Measurements from ENCODE around the gene FAM151B.
"Not testable (repeated sequence)": the region's sequence is repeated elsewhere in the genome, so short reads cannot be mapped to it uniquely, and the experiment has no call there.

FAM151B gene, protein sequence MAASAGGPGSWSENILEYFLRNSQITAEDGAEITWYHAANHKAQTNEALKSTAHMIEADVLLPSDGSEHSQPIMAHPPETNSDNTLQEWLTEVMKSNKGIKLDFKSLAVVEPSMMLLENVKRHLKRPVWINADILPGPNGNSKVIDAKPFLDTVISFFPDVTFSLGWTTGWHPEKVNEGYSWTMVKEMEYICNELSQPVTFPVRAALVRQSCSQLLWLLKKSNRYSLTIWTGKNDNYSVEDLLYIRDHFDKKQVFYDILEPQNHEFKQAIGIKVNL
- total RNA-seq: 2.4 to 11.2 (median 8.0) reads per million in 17 experiments

DNA sequence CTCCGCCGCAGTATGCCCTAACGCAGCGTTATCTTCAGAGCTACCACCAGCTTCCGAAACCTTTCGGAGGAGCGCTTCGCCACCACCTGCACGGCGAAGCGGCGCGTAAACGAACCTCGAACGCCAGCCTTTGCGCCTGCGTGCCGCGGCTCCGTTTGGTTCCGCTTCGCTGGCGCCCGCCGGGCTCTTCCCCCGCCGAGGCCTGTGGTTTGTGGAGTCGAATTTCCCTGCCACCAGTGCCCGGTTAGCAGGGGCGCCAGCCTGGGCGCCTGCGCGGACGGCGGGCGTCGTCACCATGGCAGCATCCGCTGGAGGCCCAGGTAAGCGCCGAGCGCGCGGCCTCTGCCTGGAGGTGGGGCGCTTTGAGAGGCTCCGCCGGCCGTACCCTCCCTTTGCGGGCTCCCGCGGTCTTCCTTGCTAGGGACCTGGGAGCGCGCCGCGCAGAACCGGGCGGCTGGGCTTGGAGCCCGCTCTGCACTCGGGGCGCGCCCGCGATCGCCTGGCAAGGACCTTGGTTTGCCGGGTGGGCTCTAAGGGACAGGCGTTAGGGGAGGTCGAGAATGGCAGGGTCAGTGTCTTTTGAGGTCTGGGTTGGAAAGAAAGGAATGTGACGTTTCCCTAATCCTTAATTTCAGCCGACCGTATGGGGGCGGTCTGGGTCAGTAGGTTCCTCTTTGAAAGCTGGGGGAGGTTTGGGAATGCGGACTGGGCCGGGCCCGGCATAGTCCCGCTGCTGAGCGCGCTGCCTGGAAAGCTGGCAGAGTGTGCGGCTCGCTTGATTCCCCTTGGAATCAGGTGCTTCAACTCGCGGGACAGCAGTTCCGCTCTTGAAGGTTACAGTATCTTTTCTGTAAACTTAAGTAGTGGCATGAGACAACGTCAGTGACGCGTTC is at the start of gene FAM151B:
Gene FAM151B (plus strand): TSS at position 272 of the 893 bp plus-strand sequence. CDS start 24 bp downstream, at position 296.
- peak; percentile 90 to 95 (median 93) for DNase-seq

- no peak for DNase-seq
These were observed 49.2 kb upstream of the FAM151B start for GRCh38 chr5:80438739-80439138.

DNA sequence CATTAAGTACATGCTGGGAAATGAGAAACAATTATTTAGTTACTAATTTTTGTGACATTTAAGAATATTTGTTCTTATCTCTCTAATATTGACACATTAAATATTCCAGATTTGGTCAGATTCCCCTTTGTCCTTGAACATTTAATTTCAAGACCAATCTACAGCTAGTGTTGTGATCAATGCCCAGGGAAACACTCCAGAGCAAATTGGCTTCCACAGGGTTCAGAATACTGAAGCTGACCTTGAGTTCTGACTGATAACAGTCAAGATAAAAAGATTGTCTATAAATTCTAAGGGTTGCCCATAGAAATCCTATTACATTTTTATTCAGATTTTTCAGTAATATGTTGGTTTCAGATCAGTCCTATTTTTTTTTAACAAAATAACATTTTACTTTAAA is 48.7 kb upstream of the FAM151B start:
- DNase-seq: no peak

DNA sequence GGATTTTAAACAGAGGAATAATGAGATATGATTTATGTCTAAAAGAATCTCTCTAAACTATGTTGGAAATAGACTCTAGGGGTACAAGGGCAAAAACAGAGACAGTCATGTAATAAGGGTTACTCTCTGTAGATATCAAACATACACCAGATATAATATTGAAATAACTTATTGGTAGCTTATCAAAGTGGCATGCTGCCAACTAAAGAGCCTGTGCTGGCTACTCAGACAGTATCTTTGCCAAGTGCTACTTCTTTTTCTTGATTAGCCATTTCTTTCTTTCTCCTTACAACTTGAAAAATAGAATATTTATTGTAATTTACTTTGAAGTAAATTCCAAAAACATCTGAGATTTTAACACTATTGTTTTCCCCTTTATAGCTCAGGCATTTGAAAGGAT is 45.2 kb upstream of the FAM151B start:
- no peak for DNase-seq

- DNase-seq: no peak
These were observed 34.5 kb upstream of the FAM151B start for GRCh38 chr5:80453366-80453765.

GRCh38 chr5:80463269-80463668 is 24.6 kb upstream of the FAM151B start:
- no peak for DNase-seq

DNA sequence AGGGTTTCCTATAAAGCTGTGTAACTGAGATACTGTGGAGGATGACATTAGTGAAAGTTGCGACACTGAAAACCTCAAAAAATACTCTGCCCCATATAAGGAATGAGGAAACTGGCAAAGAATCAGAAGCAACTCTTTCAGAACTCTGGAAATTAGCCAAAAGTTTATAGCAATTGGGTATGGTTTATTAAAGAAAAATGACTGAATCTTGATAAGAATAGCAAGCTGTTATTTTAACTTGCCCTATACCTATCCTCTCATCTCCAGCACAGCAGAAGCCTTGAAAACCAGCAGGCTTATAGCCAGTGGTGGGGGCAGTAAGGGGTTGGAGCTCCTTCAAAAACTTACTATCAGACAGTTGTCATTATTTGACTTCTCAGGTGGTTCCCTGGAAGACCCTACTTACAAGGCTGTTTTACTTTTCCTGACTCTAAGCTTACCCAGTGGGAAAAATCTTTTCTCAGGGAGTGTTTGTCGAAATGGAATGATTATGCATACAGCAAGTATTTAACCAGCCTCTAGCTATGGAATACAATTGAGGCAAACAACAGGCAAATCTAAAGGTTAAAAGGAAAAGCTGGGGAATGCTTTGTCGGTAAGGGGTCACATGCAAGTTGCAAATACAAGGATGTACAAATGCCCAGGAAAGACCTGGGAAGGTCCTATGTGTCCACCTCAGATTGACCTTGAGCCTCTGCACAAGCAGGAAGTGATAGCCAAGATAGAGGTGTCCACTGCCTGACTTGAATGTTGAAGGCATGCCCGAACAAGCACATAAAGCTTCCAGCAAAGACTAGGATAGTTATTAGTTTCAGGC is 21.0 kb upstream of the FAM151B start:
- DNase-seq: peak; percentile 27 to 86 (median 58)

- DNase-seq: no peak
These were observed 19.8 kb upstream of the FAM151B start for GRCh38 chr5:80468131-80468530.

GRCh38 chr5:80470631-80471030 is 17.3 kb upstream of the FAM151B start:
- DNase-seq: not testable (repeated sequence)

DNA sequence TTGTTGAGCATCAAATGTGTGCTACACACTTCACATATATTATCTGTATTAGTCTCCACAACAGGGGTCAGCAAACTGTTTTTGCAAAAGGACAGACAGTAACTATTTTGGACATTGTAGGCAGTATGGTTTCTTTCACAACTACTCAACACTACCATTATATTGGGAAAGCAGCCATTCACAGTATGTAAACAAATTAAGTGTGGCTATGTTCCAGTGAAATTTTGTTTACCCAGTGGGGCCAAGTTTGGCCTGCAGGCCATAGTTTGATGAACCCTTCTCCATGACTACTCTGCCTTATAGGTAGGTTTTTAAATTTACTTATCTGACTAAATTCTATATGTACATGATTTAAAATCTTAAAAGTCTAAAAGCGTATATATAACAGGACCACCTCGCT is 13.0 kb upstream of the FAM151B start:
- DNase-seq: no peak

DNA sequence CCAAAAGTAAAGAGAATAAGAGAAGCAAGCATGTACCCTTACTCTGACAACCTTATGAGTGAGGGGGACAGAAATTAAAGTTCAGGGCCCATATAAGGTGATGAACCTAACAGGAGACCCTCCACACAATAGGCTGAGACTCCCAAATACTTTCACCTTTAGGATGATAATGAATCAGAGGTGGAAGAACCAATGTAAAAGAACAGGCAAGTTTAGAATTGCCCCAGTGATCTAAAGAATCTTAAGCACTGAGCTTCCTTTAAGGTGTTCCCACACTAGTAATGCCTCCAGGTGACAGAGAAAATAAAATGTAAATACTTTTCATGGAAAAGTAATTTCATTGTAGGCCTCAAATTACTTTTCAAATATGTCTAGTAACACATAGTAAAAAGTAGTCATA is 8.2 kb upstream of the FAM151B start:
- no peak for DNase-seq

DNA sequence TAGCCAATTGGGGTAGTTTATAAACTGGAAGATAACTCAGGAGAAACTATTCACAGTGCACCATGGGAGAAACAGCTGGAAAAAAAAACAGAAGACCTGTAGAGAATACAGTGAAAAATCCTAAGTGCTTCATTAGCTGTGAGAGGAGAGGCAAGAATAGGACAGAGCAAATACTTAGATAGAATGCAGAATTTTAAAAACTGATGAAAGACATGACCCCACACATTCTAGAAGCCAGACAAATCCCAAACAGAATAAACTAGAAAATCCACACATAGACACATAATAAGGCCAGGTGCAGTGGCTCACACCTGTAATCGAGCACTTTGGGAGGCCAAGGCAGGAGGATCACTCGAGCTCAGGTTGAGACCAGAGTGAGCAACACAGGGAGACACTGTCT is 7.5 kb upstream of the FAM151B start:
- DNase-seq: no peak

DNA sequence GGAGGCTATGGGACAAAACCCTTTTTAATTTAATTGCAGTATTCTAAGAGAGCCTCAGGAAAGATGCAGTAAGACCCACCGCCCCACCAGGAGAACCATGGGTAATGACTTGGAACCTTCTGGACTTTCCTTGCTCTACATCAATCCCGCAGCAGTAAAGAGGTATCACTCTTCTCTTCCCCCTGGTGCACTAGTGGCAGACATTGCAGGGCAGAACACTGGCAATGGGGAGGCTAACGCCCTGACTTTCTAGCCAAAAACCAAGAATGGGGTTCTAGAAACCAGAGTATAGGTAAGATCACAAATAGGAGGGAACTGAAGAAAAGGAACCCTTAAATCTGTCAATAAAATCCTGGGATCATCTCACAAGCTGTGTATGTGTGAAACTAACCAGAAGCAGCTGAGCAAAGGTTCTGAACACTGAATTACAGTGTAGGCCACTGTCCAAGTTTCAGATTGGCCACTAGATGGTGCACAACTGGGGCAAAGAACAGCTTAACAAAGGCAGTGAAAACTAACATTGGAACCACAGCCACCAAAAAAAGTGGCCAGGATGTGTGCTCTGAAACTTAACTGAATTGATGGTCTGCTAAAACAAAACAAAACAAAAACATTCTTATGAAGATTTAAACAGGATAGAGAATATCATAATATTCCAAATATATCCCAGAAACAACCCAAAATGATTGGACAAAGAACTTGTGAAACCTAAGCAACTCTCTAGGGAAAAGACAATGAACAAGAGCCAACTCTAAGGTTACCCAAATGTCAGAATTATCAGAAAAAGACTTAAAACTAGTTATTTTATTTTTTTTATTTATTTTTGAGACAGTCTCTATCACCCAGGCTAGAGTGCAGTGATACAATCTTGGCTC is 6.6 kb upstream of the FAM151B start:
- peak; percentile 54 to 72 (median 64) for DNase-seq

GRCh38 chr5:80482578-80482977 is 5.3 kb upstream of the FAM151B start:
- DNase-seq: no peak

GRCh38 chr5:80483636-80484232 is 4.2 kb upstream of the FAM151B start:
- no peak for DNase-seq

GRCh38 chr5:80487444-80487828 is 464 bp upstream of the FAM151B start:
- no peak for DNase-seq

GRCh38 chr5:80491296-80491695 is 3.4 kb downstream of the FAM151B start:
- DNase-seq: no peak

DNA sequence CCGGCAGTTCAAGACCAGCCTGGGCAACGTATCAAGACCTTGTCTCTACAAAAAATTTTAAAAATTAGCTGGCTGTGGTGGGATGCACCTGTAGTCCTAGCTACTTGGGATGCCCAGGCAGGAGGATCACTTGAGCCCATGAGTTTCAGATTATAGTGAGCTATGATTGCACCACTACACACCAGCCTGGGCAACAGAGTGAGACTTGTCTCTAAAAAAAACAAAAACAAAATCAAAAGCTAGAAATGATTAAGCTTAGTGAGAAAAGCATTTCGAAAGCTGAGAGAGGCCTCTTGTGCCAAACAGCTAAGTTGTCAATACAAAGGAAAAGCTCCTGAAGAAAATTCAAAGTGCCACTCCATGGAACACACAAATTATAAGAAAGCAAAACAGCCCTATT is 4.8 kb downstream of the FAM151B start:
- DNase-seq: no peak

- not testable (repeated sequence) for DNase-seq
These were observed 5.5 kb downstream of the FAM151B start for GRCh38 chr5:80493443-80493842.

- no peak for DNase-seq
These were observed 8.0 kb downstream of the FAM151B start for GRCh38 chr5:80495891-80496290.

DNA sequence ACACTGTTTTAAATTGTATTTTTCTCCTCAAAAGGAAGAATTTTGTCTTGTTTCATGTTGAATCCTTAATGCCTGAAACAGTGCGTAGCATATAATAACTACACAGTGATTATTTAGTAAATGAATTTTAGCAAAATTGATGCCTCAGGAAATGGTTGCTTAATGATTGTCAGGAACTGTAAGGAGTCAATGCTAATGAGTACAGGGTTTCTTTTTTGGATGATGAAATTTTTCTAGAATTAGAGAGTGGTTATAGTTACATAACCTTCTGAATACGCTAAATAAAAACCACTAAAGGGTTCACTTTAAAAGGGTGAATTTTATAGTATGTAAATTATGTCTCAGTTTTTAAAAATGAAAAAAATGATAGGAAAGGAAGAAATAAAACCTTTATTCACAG is 14.9 kb downstream of the FAM151B start:
- peak in 1 of 4 experiments; percentile 32 for DNase-seq

Measured in suppressor macrophage (primary cell).